ENCODE data around the gene CD200. TPM values are rescaled to one million over a fixed set of nuclear protein-coding genes. Genes with fewer than 3 reads are reported as not detected.

Gene CD200
- total RNA-seq, 1 experiment from 2014 or later, result not detected

GRCh38 chr3:112384769-112385168, 51.8 kb downstream of the CD200 start:
- no peak overlapping the region for H2AFZ ChIP-seq (ENCODE audit: low read length)
- BruUV-seq (replicated peaks), result no TSS peak
- POLR2A ChIA-PET (ENCODE audit: unreplicated experiment), result no interaction called here

GRCh38 chr3:112388972-112389371, 56.0 kb downstream of the CD200 start:
- no peak overlapping the region for H3K4me3 ChIP-seq (ENCODE audit: low read length)
- no peaks in the 10 kb centered on the region for H3K9me2 ChIP-seq (replicated peaks; ENCODE audit: low read length)
- ATAC-seq (no peak), DNase-seq (no peak)
- no peak overlapping the region for H3K27ac ChIP-seq (ENCODE audit: low read length)
- POLR2A ChIA-PET (ENCODE audit: unreplicated experiment), result no interaction called here
- no peaks in the 10 kb centered on the region for H4K20me1 ChIP-seq (ENCODE audit: low read length)
- H3K4me1 ChIP-seq (ENCODE audit: insufficient read depth, low read length), result 0 out of 2 replicates have a peak, but pooled peaks cover 10% of the 10 kb centered on the region
- H3K27me3 ChIP-seq (ENCODE audit: low read length), result peaks cover 47% of the 10 kb centered on the region
- intact Hi-C loops (cut with micrococcal nuclease), result no loop called here
- CTCF ChIA-PET, result no interaction called here
- H3K9ac ChIP-seq (ENCODE audit: low read length), result no peak overlapping the region
- H3F3A ChIP-seq (ENCODE audit: low read length, unreplicated experiment), result no peaks in the 10 kb centered on the region
- no peaks in the 10 kb centered on the region for H3K9me3 ChIP-seq (ENCODE audit: low read length)
- no peaks in the 10 kb centered on the region for H3K79me2 ChIP-seq (ENCODE audit: low read length)
- H3K36me3 ChIP-seq (ENCODE audit: low read depth, low read length), result no peaks in the 10 kb centered on the region
- H3K4me2 ChIP-seq (ENCODE audit: low read length), result no peak overlapping the region
- H2AFZ ChIP-seq (ENCODE audit: low read length), result no peak overlapping the region
- no TSS peak for BruUV-seq (replicated peaks)
- TF ChIP-seq CTCF (conservative IDR thresholded peaks at IDR 0.05; ENCODE audit: low read depth, low read length), result no peak
- TF ChIP-seq EZH2phosphoT487 (IDR thresholded peaks at IDR 0.05; ENCODE audit: borderline replicate concordance, low read length), result no peak
- no peak for TF ChIP-seq EZH2 (IDR thresholded peaks at IDR 0.05; ENCODE audit: low read length, unreplicated experiment)

More at GRCh38 chr3:112384769-112385168, 51.8 kb downstream of the CD200 start:
- H3K79me2 ChIP-seq (ENCODE audit: low read length), result no peaks in the 10 kb centered on the region
- H3K9me2 ChIP-seq (replicated peaks; ENCODE audit: low read length), result no peaks in the 10 kb centered on the region
- intact Hi-C loops (cut with micrococcal nuclease), result no loop called here
- no peak overlapping the region for H3K27ac ChIP-seq (ENCODE audit: low read length)
- no peaks in the 10 kb centered on the region for H3K36me3 ChIP-seq (ENCODE audit: low read depth, low read length)
- H3K27me3 ChIP-seq (ENCODE audit: low read length), result peaks cover 66% of the 10 kb centered on the region
- H3K4me2 ChIP-seq (ENCODE audit: low read length), result no peak overlapping the region
- H3K4me3 ChIP-seq (ENCODE audit: low read length), result no peak overlapping the region
- H3K4me1 ChIP-seq (ENCODE audit: insufficient read depth, low read length), result no peaks in the 10 kb centered on the region
- CTCF ChIA-PET, result no interaction called here
- no peaks in the 10 kb centered on the region for H4K20me1 ChIP-seq (ENCODE audit: low read length)
- H3K9me3 ChIP-seq (ENCODE audit: low read length), result no peaks in the 10 kb centered on the region
- H3K9ac ChIP-seq (ENCODE audit: low read length), result no peak overlapping the region
- DNase-seq (no peak), ATAC-seq (no peak)
- no peaks in the 10 kb centered on the region for H3F3A ChIP-seq (ENCODE audit: low read length, unreplicated experiment)
- TF ChIP-seq EZH2phosphoT487 (IDR thresholded peaks at IDR 0.05; ENCODE audit: borderline replicate concordance, low read length), result no peak
- TF ChIP-seq CTCF (conservative IDR thresholded peaks at IDR 0.05; ENCODE audit: low read depth, low read length), result no peak
- no peak for TF ChIP-seq EZH2 (IDR thresholded peaks at IDR 0.05; ENCODE audit: low read length, unreplicated experiment)

- no peak for DNase-seq
- Histone ChIP-seq H3K36me3 (ENCODE audit: low read depth, low read length) (no peaks in the 10 kb centered on the region), H3K9me2 (replicated peaks; ENCODE audit: low read length) (no peaks in the 10 kb centered on the region), H3K79me2 (ENCODE audit: low read length) (no peaks in the 10 kb centered on the region), H3F3A (ENCODE audit: low read length, unreplicated experiment) (no peaks in the 10 kb centered on the region), H3K4me3 (ENCODE audit: low read length) (no peak overlapping the region), H3K27ac (ENCODE audit: low read length) (no peak overlapping the region), H4K20me1 (ENCODE audit: low read length) (no peaks in the 10 kb centered on the region), H3K9me3 (ENCODE audit: low read length) (no peaks in the 10 kb centered on the region), H3K27me3 (ENCODE audit: low read length) (peaks cover 45% of the 10 kb centered on the region; the same call in 1 of the 2 replicates), H2AFZ (ENCODE audit: low read length) (no peak overlapping the region), H3K9ac (ENCODE audit: low read length) (no peak overlapping the region), H3K4me1 (ENCODE audit: insufficient read depth, low read length) (0 out of 2 replicates have a peak, but pooled peaks cover 10% of the 10 kb centered on the region), H3K4me2 (ENCODE audit: low read length) (no peak overlapping the region)
- no peak for ATAC-seq
- BruUV-seq (replicated peaks), result no TSS peak
- intact Hi-C loops (cut with micrococcal nuclease), result no loop called here
- ChIA-PET POLR2A (ENCODE audit: unreplicated experiment) (no interaction called here), CTCF (no interaction called here)
- no peak for TF ChIP-seq CTCF (conservative IDR thresholded peaks at IDR 0.05; ENCODE audit: low read depth, low read length)
- TF ChIP-seq EZH2 (IDR thresholded peaks at IDR 0.05; ENCODE audit: low read length, unreplicated experiment), result no peak
- no peak for TF ChIP-seq EZH2phosphoT487 (IDR thresholded peaks at IDR 0.05; ENCODE audit: borderline replicate concordance, low read length)
These were observed 57.0 kb downstream of the CD200 start for GRCh38 chr3:112389961-112390360.

Measured in PC-3 (cell line).